Caco-2 (cell line): ENCODE measurements around the gene EIF2B4. TPM values are rescaled to one million over a fixed set of nuclear protein-coding genes. Genes with fewer than 3 reads are reported as not detected.

Experiments used
- BruUV-seq: library from RNA; stranded (reverse); fragments of 400-500 nt; replicated peaks from 2 replicates; lab custom pipeline; 2021; lab: Mats Ljungman, UMichigan
- CTCF ChIA-PET: fragments of 300-600 bp; sonication (Branson Sonifier 250); formaldehyde crosslinking; loops from one replicate; lab custom pipeline; 2022; ENCODE audit warnings: antibody characterized with exemption; lab: Charles Lee
- POLR2A ChIA-PET: fragments of 300-600 bp; sonication (Branson Sonifier 250); formaldehyde crosslinking; loops from one replicate; lab custom pipeline; 2022; ENCODE audit warnings: antibody characterized with exemption; lab: Charles Lee
- DNase-seq, 2 experiments: peaks; one replicate each; pipeline versions ENCODE4 v3.0.0 to v3.0.0-alpha.2; 2020 to 2022
- H3K27me3 ChIP-seq: replicated peaks from 2 replicates; pipeline ENCODE4 v1.6.0; 2011; ENCODE audit warnings: low read length; ENCODE audit not compliant: control insufficient read depth, insufficient read depth
- H3K36me3 ChIP-seq: 2 replicates; pipeline ENCODE4 v1.5.1; 2011; ENCODE audit warnings: low read length; ENCODE audit not compliant: control insufficient read depth, insufficient read depth
- H3K4me1 ChIP-seq: fragments of 250-450 bp; sonication (Bioruptor Pico); 2 replicates; pipeline ENCODE4 v1.5.1; 2020; ENCODE audit warnings: mild to moderate bottlenecking
- H3K4me3 ChIP-seq: 2 replicates; pipeline ENCODE4 v1.5.1; 2011; ENCODE audit warnings: low read depth, mild to moderate bottlenecking, control low read depth, low read length
- H3K9me3 ChIP-seq: fragments of 250-450 bp; sonication (Bioruptor Pico); 2 replicates; pipeline ENCODE4 v1.5.1; 2020; ENCODE audit warnings: mild to moderate bottlenecking, moderate library complexity
- H3K27ac Mint-ChIP-seq: one replicate; pipeline ENCODE4 v1.8.0; 2022; ENCODE audit warnings: mixed read lengths; ENCODE audit not compliant: unreplicated experiment
- H3K27me3 Mint-ChIP-seq: one replicate; pipeline ENCODE4 v1.8.0; 2022; ENCODE audit warnings: mixed read lengths; ENCODE audit not compliant: insufficient read depth, unreplicated experiment
- H3K36me3 Mint-ChIP-seq: one replicate; pipeline ENCODE4 v1.8.0; 2022; ENCODE audit warnings: mild to moderate bottlenecking, mixed read lengths; ENCODE audit not compliant: insufficient read depth, unreplicated experiment
- H3K4me1 Mint-ChIP-seq: one replicate; pipeline ENCODE4 v1.8.0; 2022; ENCODE audit warnings: low read depth, mixed read lengths; ENCODE audit not compliant: unreplicated experiment
- H3K4me3 Mint-ChIP-seq: one replicate; pipeline ENCODE4 v1.8.0; 2022; ENCODE audit warnings: mild to moderate bottlenecking, moderate library complexity, mixed read lengths; ENCODE audit not compliant: unreplicated experiment
- H3K9me3 Mint-ChIP-seq: one replicate; pipeline ENCODE4 v1.8.0; 2022; ENCODE audit warnings: mixed read lengths; ENCODE audit not compliant: unreplicated experiment
- intact Hi-C: fragments of 100-400 bp; cut with micrococcal nuclease; formaldehyde crosslinking; loops from one replicate; pipeline ENCODE4 v1.10.0; 2022; ENCODE audit not compliant: unreplicated experiment
- total RNA-seq: library from RNA; stranded (reverse); gene quantifications from 2 replicates; pipeline ENCODE4 v1.2.3, GENCODE V29; 2022
- TF ChIP-seq, protein P1 (sequence below), 2 experiments: fragments of 200-600 bp in 1 of 2; IDR thresholded peaks; 1 replicate in 1 of 2; 2 replicates in 1 of 2; pipeline versions ENCODE4 v1.5.1 to v1.8.0; 2011 to 2022; ENCODE audit warnings: antibody characterized with exemption in 1 of 2, control low read depth in 1 of 2, inconsistent platforms in 1 of 2, low read depth in 1 of 2, low read length in 1 of 2, mild to moderate bottlenecking in 1 of 2, moderate library complexity in 1 of 2; ENCODE audit not compliant: insufficient read depth in 1 of 2, severe bottlenecking in 1 of 2, unreplicated experiment in 1 of 2

The EIF2B4 gene
- total RNA-seq, 1 experiment from 2014 or later = 91.3 TPM

DNA sequence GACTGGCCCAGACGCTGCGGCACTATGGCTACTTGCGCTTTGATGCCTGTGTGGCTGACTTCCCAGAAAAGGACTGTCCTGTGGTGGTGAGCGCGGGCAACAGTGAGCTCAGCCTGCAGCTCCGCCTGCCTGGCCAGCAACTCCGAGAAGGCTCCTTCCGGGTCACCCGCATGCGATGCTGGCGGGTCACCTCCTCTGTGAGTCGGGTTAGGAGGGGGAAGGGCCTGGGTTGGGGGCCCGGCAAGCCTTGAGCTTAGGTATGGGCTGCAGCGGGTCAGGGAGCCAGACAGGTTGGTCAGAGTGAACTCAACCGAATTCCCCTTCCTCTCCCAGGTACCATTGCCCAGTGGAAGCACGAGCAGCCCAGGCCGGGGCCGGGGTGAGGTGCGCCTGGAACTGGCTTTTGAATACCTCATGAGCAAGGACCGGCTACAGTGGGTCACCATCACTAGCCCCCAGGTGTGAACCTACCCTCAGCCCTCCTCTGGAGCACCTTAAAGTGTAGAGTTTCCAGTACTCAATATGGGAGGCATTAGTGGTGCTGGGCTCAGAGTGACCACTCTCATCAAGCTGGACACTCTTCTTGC lies 5.5 kb upstream of the EIF2B4 start:
- ChIA-PET POLR2A (interaction anchor here (0.5 kb wide), 1 partner anchor 296 kb away, joined by 3 read pairs; no protein-coding TSS in a partner anchor), CTCF (no interaction called here)
- Histone ChIP-seq H3K4me1 (peaks cover 23% of the 10 kb centered on the region), H3K9me3 (no peaks in the 10 kb centered on the region), H3K4me3 (no peak overlapping the region), H3K27me3 (no peaks in the 10 kb centered on the region), H3K36me3 (peaks cover 11% of the 10 kb centered on the region)
- H3K4me3 Mint-ChIP-seq = no peak overlapping the region
- TF ChIP-seq, protein P1, sequence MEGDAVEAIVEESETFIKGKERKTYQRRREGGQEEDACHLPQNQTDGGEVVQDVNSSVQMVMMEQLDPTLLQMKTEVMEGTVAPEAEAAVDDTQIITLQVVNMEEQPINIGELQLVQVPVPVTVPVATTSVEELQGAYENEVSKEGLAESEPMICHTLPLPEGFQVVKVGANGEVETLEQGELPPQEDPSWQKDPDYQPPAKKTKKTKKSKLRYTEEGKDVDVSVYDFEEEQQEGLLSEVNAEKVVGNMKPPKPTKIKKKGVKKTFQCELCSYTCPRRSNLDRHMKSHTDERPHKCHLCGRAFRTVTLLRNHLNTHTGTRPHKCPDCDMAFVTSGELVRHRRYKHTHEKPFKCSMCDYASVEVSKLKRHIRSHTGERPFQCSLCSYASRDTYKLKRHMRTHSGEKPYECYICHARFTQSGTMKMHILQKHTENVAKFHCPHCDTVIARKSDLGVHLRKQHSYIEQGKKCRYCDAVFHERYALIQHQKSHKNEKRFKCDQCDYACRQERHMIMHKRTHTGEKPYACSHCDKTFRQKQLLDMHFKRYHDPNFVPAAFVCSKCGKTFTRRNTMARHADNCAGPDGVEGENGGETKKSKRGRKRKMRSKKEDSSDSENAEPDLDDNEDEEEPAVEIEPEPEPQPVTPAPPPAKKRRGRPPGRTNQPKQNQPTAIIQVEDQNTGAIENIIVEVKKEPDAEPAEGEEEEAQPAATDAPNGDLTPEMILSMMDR (IDR thresholded peaks at IDR 0.05; ENCODE audit: insufficient read depth in 1 of 2, low read depth in 1 of 2, low read length in 1 of 2, severe bottlenecking in 1 of 2, unreplicated experiment in 1 of 2) = no peak
- peaks cover 28% of the 10 kb centered on the region for H3K4me1 Mint-ChIP-seq
- H3K9me3 Mint-ChIP-seq = no peaks in the 10 kb centered on the region
- no peak for DNase-seq
- peaks cover 94% of the 10 kb centered on the region for H3K36me3 Mint-ChIP-seq
- BruUV-seq = no TSS peak
- intact Hi-C loops = no loop called here
- H3K27ac Mint-ChIP-seq = no peak overlapping the region
- no peaks in the 10 kb centered on the region for H3K27me3 Mint-ChIP-seq

DNA sequence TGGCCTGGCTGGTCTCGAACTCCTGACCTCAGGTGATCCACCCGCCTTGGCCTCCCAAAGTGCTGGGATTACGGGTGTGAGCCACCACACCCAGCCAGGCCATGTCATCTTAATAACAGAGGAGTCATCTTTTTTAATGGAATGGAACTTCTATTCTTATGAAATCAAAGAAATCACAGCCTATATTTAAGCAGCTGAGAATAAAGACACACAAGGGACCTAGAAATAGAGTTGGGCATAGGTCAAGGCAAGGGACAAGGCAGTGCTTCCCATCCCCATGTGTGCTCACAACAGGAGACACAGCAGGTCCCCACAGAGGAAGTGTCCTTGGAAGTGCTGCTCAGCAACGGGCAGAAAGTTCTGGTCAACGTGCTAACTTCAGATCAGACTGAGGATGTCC lies 3.4 kb upstream of the EIF2B4 start:
- H3K27me3 ChIP-seq = no peaks in the 10 kb centered on the region
- CTCF ChIA-PET = no interaction called here
- no peak for DNase-seq
- Mint-ChIP-seq H3K4me1 (peaks cover 28% of the 10 kb centered on the region), H3K27me3 (no peaks in the 10 kb centered on the region), H3K4me3 (no peak overlapping the region), H3K9me3 (no peaks in the 10 kb centered on the region), H3K27ac (peak overlapping the region; percentile 32), H3K36me3 (peaks cover 89% of the 10 kb centered on the region)
- BruUV-seq = no TSS peak
- TF ChIP-seq, protein P1 (IDR thresholded peaks at IDR 0.05; ENCODE audit: insufficient read depth in 1 of 2, low read depth in 1 of 2, low read length in 1 of 2, severe bottlenecking in 1 of 2, unreplicated experiment in 1 of 2) = no peak
- H3K36me3 ChIP-seq = peaks cover 11% of the 10 kb centered on the region
- POLR2A ChIA-PET = no interaction called here
- peaks cover 17% of the 10 kb centered on the region for H3K4me1 ChIP-seq
- no peak overlapping the region for H3K4me3 ChIP-seq
- intact Hi-C loops = no loop called here
- H3K9me3 ChIP-seq = no peaks in the 10 kb centered on the region

DNA sequence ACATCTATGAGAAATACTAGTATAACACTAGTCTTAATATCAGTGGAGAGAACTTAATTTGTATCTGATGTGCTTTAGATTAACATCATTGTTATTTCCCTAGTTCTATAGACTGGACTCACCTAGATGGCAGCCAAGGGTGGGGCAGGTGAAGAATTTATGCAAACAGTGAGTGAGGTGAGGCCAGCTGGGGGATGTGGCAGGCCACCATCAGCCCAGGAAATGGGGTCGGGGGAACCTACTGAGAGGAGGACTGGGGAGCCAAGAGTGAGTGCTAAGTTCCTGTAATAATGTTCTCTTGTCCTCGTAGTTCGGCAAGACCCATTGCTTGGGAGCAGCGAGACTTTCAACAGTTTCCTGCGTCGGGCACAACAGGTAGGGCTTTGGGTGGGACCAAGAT lies 2.8 kb upstream of the EIF2B4 start:
- TF ChIP-seq, protein P1 (IDR thresholded peaks at IDR 0.05; ENCODE audit: insufficient read depth in 1 of 2, low read depth in 1 of 2, low read length in 1 of 2, severe bottlenecking in 1 of 2, unreplicated experiment in 1 of 2) = no peak
- no peaks in the 10 kb centered on the region for H3K9me3 Mint-ChIP-seq
- no peaks in the 10 kb centered on the region for H3K27me3 Mint-ChIP-seq
- intact Hi-C loops = no loop called here
- H3K9me3 ChIP-seq = no peaks in the 10 kb centered on the region
- H3K27me3 ChIP-seq = no peaks in the 10 kb centered on the region
- peak overlapping the region; percentile 32 for H3K27ac Mint-ChIP-seq
- peaks cover 17% of the 10 kb centered on the region for H3K4me1 ChIP-seq
- no TSS peak for BruUV-seq
- H3K4me1 Mint-ChIP-seq = peaks cover 31% of the 10 kb centered on the region
- POLR2A ChIA-PET = no interaction called here
- CTCF ChIA-PET = no interaction called here
- H3K36me3 ChIP-seq = peaks cover 9% of the 10 kb centered on the region
- H3K4me3 Mint-ChIP-seq = peak overlapping the region; percentile 2
- no peak for DNase-seq
- H3K36me3 Mint-ChIP-seq = peaks cover 89% of the 10 kb centered on the region
- H3K4me3 ChIP-seq = no peak overlapping the region
